HG02852 (cell line): Measurements from ENCODE around the gene FGF5.
"Not testable (repeated sequence)": the region's sequence is repeated elsewhere in the genome, so short reads cannot be mapped to it uniquely, and the experiment has no call there.

ENCODE experiments used
- ATAC-seq: cut with Tn5 transposase; IDR thresholded peaks from one replicate; pipeline ENCODE4 v1.9.1; 2021; ENCODE audit warnings: mild to moderate bottlenecking, moderate library complexity; ENCODE audit not compliant: unreplicated experiment

FGF5 gene, protein sequence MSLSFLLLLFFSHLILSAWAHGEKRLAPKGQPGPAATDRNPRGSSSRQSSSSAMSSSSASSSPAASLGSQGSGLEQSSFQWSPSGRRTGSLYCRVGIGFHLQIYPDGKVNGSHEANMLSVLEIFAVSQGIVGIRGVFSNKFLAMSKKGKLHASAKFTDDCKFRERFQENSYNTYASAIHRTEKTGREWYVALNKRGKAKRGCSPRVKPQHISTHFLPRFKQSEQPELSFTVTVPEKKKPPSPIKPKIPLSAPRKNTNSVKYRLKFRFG

DNA sequence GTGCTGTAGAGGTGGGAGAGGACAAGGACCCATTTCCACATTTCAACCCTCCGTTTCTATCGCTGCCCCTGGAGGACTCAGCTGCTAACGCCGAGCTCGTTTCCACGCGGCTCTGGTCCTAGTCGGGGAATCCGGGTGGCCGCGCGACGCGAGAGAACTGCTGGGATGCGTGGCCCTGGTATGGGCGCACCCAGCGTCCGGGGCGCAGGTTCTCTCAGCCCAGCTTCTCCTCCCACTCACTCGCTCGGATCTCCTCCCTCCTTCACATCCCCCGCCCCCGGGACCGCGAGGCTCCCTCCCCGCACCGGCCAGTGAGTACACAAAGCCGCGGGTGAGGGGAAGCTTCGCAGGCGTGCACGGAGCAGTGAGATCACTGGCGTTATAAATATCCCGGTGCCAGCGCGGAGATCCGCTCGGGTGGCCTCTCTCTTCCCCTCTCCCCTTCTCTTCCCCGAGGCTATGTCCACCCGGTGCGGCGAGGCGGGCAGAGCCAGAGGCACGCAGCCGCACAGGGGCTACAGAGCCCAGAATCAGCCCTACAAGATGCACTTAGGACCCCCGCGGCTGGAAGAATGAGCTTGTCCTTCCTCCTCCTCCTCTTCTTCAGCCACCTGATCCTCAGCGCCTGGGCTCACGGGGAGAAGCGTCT is at the start of gene FGF5:
Gene FGF5 (plus strand): TSS at position 412 of the 649 bp plus-strand sequence. CDS start 161 bp downstream, at position 573.
- ATAC-seq, result no peak

DNA sequence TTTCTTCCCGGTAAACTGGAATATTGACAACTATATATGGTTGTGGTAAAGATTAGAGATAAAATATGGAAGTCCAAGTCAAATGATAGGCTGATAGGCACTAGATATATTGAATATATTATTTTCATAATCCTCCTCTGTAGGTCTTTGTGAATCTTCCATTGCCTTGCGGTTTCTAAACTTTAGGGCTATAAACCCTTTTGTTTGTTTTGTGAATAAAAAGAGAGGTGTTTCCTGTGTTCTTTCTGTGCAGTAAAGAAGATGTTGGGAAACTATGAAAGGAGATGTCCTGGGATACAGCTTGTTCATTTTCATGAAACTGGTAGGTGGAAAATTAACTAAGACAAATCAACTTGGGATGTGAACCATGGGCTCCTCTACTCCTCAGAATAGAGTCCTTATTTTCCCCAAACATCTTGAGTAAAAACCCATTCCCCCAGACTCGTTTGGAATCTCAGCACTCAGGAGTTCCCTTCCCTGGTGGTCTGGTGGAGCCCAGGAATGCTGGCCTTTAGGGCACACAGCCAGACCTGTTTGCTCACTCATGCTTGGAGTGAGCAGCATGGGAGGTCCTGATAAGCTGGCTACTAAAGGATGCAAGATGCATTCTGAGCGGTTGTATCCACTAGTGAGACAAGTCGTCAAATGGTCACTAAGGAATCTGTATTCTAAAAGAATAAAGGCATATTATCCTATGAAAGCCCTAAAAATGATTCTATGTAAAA is 47.0 kb upstream of the FGF5 start:
- ATAC-seq, result no peak

DNA sequence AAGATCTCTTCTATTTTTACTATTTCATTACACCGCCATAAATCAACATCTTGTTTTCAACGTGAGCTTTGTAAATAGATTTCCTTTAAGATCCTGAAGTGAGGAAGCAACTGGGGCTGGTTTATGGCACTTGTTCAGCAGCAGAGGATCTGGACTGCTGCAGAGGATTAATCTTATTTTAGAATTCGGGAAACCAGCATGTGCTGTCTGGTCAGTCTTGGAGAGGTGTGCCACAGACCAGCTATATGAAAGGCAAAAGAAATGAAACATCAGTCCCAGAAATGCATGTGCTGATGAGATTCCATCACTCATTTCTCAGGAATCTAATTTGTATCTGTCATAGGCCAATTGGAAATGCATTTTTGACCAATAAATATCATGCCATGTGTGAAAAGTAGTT is 45.8 kb upstream of the FGF5 start:
- no peak for ATAC-seq

DNA sequence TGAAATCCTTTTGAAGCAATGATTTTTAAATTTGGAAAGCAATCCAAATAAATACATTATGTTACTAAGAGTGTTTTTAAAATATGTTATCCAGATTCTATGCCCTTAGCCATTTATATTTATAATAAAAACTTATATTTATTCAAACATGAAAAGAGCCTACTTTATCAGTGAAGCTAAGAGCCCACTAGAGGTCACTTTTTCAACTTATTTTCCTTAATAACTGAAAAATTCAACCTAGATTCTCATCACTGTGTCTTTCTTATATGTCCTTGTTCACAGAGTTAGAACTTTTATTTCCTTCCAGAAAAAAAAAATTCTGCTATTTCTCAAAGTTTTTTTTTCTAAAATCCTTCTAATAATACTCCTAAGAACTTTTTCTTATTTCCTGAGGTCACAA is 45.3 kb upstream of the FGF5 start:
- no peak for ATAC-seq

DNA sequence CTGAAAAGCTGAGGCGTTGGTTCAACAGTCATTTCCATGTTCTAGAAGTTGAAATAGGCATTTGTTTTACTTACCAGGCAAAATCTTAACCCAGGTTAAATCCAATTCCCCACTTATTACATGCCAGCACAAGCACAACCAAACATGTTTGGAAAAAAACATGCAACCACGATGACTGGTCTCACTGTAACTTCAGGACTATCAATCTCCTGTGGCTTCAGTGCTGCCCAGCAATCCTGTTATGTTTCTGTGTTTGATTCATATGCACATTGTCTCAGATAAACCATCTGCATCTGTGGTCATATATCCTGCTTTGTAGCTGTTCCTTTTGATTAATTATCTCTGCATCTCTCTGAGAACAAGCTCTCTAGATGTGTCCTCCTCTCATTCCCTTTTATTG is 40.9 kb upstream of the FGF5 start:
- ATAC-seq, result no peak

DNA sequence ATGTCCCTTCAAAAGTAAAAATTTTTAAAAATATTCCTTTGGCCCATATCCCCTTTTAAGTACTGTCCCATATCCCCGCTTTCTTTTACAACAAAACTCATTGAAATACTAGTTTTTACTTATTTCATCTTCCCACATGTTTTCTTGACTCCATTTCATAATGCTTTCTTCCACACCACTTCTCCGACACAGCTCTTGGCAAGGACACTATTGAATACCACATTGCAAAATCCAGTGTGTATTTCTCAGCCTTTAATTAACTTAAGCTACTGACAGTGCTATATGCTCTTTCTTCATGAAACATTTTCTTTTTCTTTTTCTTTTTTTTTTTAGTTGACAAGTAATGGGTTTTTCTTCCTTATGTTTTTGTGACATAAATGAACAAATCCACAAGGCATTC is 40.4 kb upstream of the FGF5 start:
- no peak for ATAC-seq

DNA sequence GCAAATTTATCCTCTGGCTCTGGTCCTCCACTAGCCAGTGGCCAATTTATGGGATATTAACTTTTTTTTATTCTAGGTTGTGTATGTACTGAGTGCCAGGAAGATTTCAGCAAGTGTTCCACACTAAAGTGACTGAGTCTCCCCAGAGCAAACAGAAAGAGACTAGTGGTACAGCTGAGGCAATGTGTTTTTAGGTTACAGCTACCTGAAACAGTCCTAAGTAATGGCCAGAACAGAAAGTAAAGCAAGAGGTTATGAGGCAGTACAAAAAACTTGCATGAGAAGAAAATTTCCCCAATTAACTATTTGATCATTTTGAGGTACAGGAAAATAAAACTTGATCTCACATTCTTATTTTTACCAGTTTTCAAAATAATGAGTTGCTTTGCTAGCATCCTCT is 38.0 kb upstream of the FGF5 start:
- ATAC-seq, result no peak

DNA sequence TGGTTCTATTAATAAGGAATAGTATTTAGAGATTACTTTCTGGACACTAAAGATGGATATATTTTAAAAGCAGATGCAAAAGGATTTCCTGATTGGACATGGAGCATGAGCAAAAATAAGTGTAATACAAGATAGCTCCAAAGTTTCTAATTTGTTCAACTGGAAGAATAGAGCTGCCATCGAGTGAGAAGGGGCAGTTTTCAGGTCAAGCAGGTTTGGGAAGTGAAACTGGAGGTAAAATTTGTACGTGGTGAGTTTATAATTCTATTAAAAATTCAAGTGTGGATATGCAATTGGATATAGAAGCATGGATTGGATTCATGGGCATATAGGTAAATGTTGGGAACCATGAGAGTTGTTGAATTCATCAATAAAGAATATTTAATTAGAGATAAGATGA is 37.3 kb upstream of the FGF5 start:
- ATAC-seq, result peak; percentile 14

DNA sequence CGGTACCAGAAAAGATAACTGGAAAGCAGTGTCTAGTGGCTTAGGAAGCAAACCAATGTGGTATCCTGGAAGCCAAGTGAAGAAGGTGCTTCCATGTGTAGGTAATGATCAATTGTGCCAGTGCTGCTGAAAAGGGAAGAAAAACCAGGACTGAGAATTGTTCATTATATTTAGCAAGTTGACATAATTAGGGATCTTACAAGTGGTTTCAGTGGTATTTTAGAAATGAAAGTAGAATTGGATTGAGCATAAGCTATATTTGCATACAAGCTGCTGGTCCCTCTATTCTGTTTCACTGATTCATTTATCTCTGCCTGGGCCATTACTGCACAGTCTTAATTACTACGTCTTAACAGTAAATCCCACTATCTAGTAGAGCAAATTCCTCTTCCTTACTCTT is 36.9 kb upstream of the FGF5 start:
- peak; percentile 78 for ATAC-seq

DNA sequence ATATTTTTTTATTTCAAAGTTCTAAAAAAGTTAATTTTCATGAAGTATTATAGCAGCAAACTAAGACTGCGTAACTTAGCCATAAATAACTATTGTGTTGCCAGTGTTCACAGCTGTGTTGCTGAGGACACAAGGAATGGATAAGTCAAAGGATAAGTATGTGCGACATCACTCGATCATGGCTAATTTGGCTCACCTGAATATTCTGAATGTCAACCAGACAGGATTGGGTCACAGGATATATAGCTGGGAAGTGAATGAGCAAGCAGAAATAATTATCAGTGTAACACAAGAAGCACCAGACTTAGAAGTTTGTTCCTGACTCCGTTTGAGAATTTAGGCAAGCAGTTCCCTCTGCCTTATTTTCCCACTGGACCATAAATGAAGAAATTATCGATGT is 35.3 kb upstream of the FGF5 start:
- ATAC-seq, result no peak

DNA sequence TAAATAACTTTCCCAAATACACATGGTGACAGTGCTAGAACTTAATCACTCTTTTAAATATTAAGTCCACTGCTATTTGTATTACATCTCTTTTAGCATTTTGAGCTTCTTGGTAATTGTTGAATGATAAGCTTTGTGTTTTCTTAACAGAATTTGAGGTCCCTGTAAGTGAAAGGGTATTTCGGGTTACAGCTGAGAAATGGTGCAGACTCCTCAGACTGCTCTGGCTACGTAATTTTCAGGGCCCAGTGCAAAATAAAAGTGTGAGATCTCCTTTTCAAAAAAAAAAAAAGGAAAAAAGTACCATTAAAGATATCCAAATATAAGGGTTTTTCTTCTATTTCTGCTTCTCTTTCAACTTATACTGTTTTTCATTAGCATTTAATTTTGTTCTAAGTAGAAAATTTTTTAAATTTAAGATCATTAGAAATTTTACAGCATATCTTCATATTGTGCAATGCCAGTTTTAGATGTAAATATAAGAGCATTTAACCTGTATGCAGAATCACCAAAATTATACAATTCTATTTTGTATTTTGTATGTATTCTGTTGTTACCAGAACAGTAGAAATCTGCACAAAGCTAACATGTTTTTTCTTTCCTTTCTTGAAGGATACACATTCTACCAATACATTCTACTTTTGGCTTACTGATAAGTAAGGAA is 33.6 kb upstream of the FGF5 start:
- no peak for ATAC-seq

DNA sequence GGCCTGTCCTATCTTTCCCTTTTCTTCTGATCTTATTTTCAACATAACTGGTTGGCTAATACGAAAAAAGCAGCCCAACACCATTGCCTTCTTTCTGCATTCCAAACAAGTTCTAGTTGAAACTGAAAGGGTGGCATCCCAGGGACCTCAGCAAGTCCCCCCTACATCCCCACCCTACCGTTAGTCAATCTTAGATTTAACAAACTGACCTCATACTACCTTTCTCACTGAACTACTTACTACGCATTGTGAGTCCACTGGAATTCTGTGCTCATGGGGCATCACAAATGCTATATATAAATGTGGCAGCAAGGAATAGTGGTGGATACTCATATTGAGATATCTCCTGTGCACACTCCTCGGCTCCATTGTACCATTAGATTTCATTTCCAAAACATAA is 33.1 kb upstream of the FGF5 start:
- no peak for ATAC-seq

DNA sequence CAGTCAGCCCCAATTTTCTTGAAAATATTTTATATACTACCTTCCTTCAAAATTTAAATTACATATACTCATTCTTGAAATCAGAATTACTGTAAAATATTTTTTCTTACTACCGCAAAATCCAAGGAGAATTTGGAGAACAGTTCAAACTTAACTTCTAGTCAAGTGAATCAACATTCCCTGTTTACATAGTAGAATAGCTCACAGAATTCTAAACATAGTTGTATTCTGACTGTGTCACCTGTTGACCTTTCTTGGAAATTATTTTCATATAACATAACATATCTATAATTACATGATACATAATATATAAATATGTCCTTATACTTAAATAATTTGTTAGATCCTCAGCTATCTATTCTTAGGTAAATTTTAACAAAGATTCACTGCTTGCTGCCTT is 31.0 kb upstream of the FGF5 start:
- ATAC-seq, result no peak

DNA sequence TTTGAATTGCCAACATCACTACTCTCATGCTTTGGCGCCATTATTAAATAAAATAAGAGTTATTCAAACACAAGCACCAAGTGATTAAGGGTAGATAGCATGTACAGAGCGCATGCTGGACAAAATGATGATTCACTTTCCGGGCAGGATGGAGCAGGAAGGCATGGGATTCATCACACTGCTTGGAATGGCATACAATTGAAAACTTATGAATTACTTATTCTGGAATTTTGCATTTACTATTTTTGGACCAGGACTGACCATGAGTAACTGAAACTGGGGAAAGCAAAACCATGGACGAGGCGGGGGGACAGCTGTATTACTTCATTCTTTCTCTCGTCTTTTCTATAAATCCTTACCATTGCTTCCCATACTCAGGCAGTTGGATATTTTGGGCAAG is 28.5 kb upstream of the FGF5 start:
- no peak for ATAC-seq

DNA sequence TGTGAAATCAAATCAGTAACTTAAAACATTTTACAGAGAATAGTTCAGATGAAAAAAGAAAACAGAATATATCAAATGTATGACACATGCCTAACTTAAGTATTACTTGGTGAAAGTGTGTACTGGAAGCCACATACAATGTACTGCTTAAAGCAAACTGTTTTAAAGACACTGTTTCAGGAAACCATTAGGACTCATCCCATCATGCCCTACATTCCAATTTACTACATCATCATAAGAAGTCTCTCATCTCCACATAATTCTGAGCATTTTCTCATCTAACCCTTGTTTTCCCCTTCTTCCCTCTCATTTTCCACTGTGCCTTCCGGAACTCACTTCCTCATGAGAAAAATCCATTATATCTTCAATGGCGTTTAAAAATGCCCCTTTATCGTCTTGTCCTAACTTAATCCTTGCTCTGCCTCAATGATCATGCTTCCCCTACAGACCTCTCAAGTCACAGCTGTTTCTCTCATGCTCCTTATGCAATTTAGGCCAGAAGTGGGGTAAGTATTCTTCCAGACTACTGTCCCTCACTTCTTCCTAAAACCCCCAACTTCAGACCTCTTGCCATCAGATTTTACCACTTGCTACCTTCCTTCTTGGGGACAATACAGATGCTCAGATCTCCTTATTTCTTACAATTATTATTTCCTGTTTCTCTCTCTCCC is 26.8 kb upstream of the FGF5 start:
- no peak for ATAC-seq

DNA sequence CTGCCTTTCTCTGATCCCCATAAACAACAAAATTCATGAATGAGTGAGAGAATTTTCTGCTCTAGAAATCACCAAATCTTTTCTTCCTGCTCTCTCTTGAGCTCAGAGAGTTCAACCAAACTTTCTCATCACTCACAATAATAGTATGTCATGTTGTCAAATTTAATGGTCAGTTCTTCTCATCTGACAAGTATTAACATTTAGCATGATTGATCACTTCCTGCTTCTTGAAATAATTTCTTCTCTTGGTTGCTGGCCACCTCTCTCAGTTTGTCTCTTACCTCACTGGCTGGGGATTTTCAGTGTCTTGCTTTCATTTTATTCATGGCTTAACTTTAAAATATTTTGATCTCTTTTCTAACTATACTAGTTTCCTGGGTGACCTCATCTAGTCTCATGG is 25.5 kb upstream of the FGF5 start:
- no peak for ATAC-seq

DNA sequence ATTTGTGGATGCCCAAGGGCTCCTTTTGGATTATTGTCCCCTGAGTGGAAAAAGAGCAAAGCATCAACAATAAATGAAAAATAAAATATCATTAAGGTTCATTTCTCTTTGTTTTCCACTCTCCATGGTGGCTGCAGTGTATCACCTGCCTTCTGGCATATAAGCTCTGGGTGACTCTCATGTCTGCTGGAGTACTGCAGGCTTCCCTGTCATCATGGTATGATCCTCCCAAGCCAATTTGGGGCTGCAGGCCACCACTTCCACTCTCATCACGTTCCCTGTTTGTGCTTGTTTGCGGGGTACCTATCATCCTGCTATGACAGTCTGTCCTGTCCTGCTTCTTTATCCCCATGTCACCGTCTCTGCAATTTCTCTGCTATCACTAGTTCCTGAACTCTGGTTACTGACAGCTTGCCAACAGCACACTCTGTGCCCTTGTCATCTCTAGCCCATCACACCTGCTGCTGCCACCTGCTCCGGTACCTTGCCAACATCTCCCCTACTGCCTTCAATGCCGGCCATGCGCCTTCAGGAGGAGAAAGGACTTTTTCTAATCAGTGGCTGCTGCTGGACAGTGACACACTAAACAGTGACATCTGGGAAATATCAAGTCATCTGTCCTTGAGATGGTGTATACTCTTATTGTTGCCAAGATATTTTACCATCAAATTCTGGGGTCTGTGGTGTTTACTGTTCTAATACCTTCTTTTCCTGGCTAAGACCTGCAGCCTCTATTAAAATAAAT is 23.0 kb upstream of the FGF5 start:
- no peak for ATAC-seq

DNA sequence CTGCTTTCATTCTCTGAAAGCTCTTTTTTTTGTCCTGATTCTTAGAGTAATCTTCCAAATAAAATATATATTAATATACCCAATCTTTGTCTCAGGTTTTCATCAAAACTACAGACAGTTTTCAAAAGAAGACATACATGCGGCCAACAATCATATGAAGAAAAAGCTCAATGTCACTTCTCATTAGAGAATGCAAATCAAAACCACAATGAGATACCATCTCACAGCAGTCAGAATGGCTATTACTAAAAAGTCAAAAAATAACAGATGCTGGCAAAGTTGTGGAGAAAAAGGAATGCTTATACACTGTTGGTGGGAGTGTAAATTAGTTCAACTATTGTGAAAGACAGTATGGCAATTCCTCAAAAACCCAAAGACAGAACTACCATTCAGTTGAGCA is 19.0 kb upstream of the FGF5 start:
- ATAC-seq, result not testable (repeated sequence)

DNA sequence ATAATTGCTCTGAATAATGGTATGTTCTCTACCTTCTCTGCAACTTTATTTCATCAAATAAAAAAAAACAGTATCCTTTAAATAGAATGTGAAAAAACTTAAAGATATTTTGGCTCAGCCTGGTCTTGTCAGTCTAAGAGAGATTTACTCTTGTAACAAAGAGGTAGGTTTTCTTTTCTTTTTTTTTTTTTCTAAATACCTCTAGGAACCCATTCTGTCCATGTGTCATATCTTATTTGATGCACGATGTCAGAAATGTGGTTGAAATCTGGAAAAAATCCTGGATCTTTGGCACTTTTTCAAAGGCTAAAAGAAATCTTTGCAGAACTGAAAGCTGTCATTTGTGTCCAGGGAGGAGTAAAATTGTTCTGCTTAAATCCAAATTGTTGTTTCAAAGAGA is 17.3 kb upstream of the FGF5 start:
- no peak for ATAC-seq

DNA sequence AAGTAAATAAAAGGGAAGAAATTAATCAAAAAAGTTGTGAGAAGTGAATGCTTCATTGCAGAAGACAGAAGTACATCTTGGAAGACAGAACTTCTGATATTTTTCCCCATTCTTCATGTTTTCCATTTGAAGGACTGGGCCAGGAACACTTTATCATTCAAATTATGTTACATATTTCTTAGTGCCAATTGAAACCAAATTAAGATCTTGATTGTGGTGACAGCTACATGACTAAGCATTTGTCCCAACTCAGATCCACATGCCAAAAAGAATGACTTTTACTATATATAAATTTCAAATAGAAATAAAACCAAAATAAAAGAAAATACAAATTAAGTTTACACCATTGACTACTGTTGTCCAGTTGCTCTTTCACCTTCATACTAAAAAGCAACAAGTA is 14.0 kb upstream of the FGF5 start:
- no peak for ATAC-seq

DNA sequence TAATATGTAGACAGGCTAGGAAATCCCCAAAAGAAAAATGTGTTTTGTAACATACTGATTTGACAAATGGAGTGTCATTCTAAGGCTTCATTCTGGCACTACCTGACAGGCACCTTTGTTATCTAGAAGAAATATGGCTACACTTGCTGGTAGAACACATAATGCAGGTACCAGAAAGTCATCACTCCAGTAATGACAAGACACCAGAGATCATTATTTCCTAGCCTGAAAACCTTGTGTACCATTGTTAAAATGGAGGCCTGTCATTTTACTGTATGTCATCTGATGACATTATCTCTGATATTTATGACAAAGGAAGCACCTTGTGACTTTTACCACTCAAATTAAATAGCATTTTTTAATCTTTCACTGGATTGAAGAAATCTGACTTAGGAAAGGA is 13.5 kb upstream of the FGF5 start:
- ATAC-seq, result no peak
